IPS-20b (cell line): Measurements from ENCODE around the gene CELA3A.
"Not testable (repeated sequence)": the region's sequence is repeated elsewhere in the genome, so short reads cannot be mapped to it uniquely, and the experiment has no call there.

Experiments used
- H3K27ac ChIP-seq: one replicate; pipeline ENCODE4 v1.5.1; 2013; ENCODE audit warnings: low read length
- H3K27me3 ChIP-seq: 2 replicates; pipeline ENCODE4 v1.6.1; 2013; ENCODE audit warnings: mild to moderate bottlenecking, low read length, inconsistent platforms; ENCODE audit not compliant: insufficient read depth
- H3K36me3 ChIP-seq: 2 replicates; pipeline ENCODE4 v1.6.1; 2013; ENCODE audit warnings: low read depth, mild to moderate bottlenecking, inconsistent platforms, low read length, moderate library complexity; ENCODE audit not compliant: insufficient read depth
- H3K4me1 ChIP-seq: 2 replicates; pipeline ENCODE4 v1.6.1; 2013; ENCODE audit warnings: mild to moderate bottlenecking, control low read depth, inconsistent platforms, low read length, moderate library complexity; ENCODE audit not compliant: insufficient read depth
- H3K4me3 ChIP-seq: 2 replicates; pipeline ENCODE4 v1.5.1; 2013; ENCODE audit warnings: mild to moderate bottlenecking, low read length, inconsistent platforms
- H3K9ac ChIP-seq: 2 replicates; pipeline ENCODE4 v1.6.1; 2013; ENCODE audit warnings: low read depth, mild to moderate bottlenecking, inconsistent platforms, low read length, moderate library complexity
- H3K9me3 ChIP-seq: 2 replicates; pipeline ENCODE4 v1.6.1; 2013; ENCODE audit warnings: mild to moderate bottlenecking, low read depth, low read length, inconsistent platforms; ENCODE audit not compliant: insufficient read depth

The CELA3A gene, protein sequence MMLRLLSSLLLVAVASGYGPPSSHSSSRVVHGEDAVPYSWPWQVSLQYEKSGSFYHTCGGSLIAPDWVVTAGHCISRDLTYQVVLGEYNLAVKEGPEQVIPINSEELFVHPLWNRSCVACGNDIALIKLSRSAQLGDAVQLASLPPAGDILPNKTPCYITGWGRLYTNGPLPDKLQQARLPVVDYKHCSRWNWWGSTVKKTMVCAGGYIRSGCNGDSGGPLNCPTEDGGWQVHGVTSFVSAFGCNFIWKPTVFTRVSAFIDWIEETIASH

DNA sequence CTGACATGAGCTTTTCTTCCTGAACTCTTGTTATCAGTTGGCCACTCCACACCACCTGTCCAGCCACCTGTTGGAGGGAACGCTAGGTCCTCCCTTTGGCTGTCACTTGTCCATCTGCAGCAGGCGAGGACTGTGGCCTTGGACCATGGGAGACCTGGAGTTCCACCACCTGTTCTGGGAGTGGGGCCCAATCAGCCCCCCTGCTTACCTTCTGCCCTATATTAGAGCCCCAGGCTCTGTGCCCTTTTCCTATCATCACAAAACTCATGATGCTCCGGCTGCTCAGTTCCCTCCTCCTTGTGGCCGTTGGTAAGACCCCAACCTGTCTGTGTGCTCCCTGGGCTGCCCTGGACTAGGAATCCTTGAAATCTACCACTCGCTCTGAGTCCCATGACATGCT lies at the start of gene CELA3A:
CELA3A (plus strand) TSS at position 249 of the 400 bp plus-strand sequence; CDS start at position 267, 18 bp downstream.
- H3K4me1 ChIP-seq: no peaks in the 10 kb centered on the region
- H3K9me3 ChIP-seq: no peaks in the 10 kb centered on the region
- H3K9ac ChIP-seq: no peak within 1 kb of the TSS
- no peak within 1 kb of the TSS for H3K27ac ChIP-seq
- H3K4me3 ChIP-seq: no peak within 1 kb of the TSS
- no peaks in the 10 kb centered on the region for H3K27me3 ChIP-seq
- no peaks in the 10 kb centered on the region for H3K36me3 ChIP-seq

GRCh38 chr1:21952786-21953520 lies 48.5 kb upstream of the CELA3A start:
- H3K27ac ChIP-seq: no peak overlapping the region
- no peak overlapping the region for H3K4me3 ChIP-seq

DNA sequence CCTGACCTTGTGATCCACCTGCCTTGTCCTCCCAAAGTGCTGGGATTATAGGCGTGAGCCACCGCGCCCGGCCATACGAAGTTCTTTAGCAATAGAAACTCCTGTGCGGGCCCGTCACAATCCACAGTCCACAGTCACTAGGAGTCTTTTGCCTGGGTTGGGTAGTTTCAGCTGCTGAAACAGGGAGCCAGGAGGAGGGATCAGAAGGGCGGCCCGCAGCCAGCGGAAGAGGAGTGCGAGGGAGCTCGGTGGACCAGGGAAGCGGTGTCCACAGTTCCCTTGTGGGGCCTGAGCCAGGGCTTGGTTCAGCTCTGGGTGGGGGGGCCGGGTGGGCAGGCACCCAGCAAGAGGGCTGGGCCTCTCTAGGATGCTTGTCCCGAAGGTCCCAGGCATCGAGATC lies 46.4 kb upstream of the CELA3A start:
- Histone ChIP-seq H3K27ac (no peak overlapping the region), H3K9ac (no peak overlapping the region), H3K27me3 (no peaks in the 10 kb centered on the region), H3K9me3 (no peaks in the 10 kb centered on the region), H3K36me3 (no peaks in the 10 kb centered on the region), H3K4me1 (peaks cover 8% of the 10 kb centered on the region), H3K4me3 (no peak overlapping the region)

More at GRCh38 chr1:21952786-21953520, 48.5 kb upstream of the CELA3A start:
- no peak overlapping the region for H3K9ac ChIP-seq
- peaks cover 8% of the 10 kb centered on the region for H3K4me1 ChIP-seq
- H3K36me3 ChIP-seq: no peaks in the 10 kb centered on the region
- no peaks in the 10 kb centered on the region for H3K9me3 ChIP-seq
- H3K27me3 ChIP-seq: no peaks in the 10 kb centered on the region

DNA sequence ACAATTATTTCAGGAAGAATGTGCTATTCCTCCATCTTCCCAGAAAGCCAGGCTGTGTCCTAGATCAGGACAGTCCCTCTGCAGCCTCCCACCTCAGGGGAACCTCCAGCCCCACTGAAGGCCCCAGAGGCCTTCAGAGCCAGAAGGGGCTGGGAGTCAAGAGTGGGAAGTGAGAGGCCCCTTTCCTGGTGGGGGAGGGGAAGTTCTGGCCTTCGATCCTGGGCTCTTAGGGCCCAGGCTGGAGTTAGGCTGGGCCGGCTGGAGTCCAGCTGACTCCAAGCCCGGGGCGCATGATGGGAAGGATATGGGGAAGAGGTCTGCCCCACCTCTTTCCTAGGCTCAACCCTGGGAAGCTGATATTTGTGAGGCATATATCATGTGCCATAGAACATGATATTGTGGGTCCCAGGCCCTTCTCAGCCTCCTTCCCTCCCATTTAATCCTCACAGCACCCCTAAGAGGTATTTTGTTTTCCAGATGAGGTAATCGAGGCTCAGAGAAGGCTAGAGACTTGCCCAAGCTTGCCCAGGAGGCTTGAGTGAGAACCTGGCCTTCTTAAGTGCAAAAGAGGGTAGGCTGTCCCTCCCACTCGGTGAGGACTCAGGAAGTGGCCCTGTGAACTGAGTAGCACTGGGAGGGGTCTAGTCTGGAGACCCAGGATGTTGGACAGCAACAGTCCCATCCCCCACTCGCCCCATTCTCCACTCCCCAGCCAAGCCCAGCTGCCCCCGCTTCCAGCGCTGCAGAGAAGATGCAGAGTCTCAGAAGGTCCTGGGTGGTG lies 45.8 kb upstream of the CELA3A start:
- no peak overlapping the region for H3K4me3 ChIP-seq
- peaks cover 8% of the 10 kb centered on the region for H3K4me1 ChIP-seq
- H3K27ac ChIP-seq: no peak overlapping the region
- H3K27me3 ChIP-seq: no peaks in the 10 kb centered on the region
- H3K36me3 ChIP-seq: no peaks in the 10 kb centered on the region
- no peak overlapping the region; the same call in 1 of the 2 replicates for H3K9ac ChIP-seq
- no peaks in the 10 kb centered on the region for H3K9me3 ChIP-seq

GRCh38 chr1:21956720-21957552 lies 44.5 kb upstream of the CELA3A start:
- no peak overlapping the region for H3K4me3 ChIP-seq
- H3K4me1 ChIP-seq: peaks cover 8% of the 10 kb centered on the region
- H3K9me3 ChIP-seq: no peaks in the 10 kb centered on the region
- no peak overlapping the region for H3K27ac ChIP-seq
- no peak overlapping the region for H3K9ac ChIP-seq
- H3K36me3 ChIP-seq: no peaks in the 10 kb centered on the region
- no peaks in the 10 kb centered on the region for H3K27me3 ChIP-seq

DNA sequence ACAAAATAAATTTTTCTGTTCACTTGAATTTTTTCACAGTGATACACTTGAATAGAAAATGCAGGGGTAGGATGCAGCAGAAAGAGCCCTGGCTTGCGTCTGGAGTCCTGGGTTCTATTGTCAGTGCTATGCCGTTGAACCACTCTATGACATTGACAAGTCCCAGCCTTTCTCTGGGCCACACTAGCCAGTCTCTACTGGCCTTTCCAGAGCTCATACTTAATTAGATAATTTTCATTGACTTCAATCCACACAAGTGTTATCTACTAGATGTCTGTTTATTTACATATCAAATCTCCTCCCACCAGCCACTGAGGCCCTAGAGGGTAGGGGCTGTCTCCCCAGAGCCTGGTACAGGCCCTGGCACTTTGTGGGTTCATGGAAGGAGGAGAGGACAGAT lies 40.1 kb upstream of the CELA3A start:
- H3K27me3 ChIP-seq: no peaks in the 10 kb centered on the region

GRCh38 chr1:21961799-21962198 lies 39.7 kb upstream of the CELA3A start:
- H3K9ac ChIP-seq: no peak overlapping the region
- H3K4me1 ChIP-seq: peaks cover 4% of the 10 kb centered on the region; the same call in 1 of the 2 replicates
- H3K27me3 ChIP-seq: no peaks in the 10 kb centered on the region
- no peaks in the 10 kb centered on the region for H3K9me3 ChIP-seq
- H3K36me3 ChIP-seq: no peaks in the 10 kb centered on the region
- no peak overlapping the region for H3K27ac ChIP-seq
- H3K4me3 ChIP-seq: no peak overlapping the region

More for the DNA sequence above, 40.1 kb upstream of the CELA3A start:
- Histone ChIP-seq H3K4me3 (no peak overlapping the region), H3K27ac (no peak overlapping the region), H3K9ac (no peak overlapping the region), H3K9me3 (no peaks in the 10 kb centered on the region), H3K36me3 (no peaks in the 10 kb centered on the region), H3K4me1 (peaks cover 7% of the 10 kb centered on the region; the same call in 1 of the 2 replicates)

- peaks cover 4% of the 10 kb centered on the region; the same call in 1 of the 2 replicates for H3K4me1 ChIP-seq
- no peaks in the 10 kb centered on the region for H3K36me3 ChIP-seq
- no peak overlapping the region for H3K9ac ChIP-seq
- H3K27ac ChIP-seq: no peak overlapping the region
- H3K4me3 ChIP-seq: no peak overlapping the region
- H3K27me3 ChIP-seq: no peaks in the 10 kb centered on the region
- no peaks in the 10 kb centered on the region for H3K9me3 ChIP-seq
Measured at GRCh38 chr1:21963477-21964217, 37.8 kb upstream of the CELA3A start.

- H3K9ac ChIP-seq: no peak overlapping the region
- no peaks in the 10 kb centered on the region for H3K36me3 ChIP-seq
- no peaks in the 10 kb centered on the region for H3K9me3 ChIP-seq
- H3K27ac ChIP-seq: no peak overlapping the region
- H3K4me3 ChIP-seq: no peak overlapping the region
- no peaks in the 10 kb centered on the region for H3K27me3 ChIP-seq
- H3K4me1 ChIP-seq: peaks cover 4% of the 10 kb centered on the region; the same call in 1 of the 2 replicates
Measured at GRCh38 chr1:21966247-21967000, 35.0 kb upstream of the CELA3A start.

DNA sequence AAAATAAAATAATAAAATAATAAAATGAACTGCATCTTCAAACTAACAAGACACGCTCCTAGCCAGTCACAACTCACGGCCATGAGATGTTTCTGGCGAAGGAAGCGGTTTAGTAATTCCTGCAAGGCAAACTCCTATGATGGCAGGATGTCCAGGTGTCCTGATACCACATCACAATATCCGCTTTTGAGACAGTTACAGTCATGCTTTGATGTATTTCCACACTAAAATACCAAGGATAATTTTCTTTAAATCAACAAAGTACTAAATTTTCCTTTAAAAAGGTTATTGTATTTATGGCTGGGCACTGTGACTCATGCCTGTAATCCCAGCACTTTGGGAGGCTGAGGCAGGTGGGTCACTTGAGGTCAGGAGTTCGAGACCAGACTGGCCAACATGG lies 34.2 kb upstream of the CELA3A start:
- not testable (repeated sequence) for H3K27me3 ChIP-seq, H3K27ac ChIP-seq, H3K4me1 ChIP-seq, H3K9ac ChIP-seq, H3K36me3 ChIP-seq, H3K9me3 ChIP-seq, H3K4me3 ChIP-seq
